ENCODE results near the gene ARL4C.
A peak's percentile ranks its signal among the peaks of the same experiment; 100 is the strongest.

The ARL4C gene

DNA sequence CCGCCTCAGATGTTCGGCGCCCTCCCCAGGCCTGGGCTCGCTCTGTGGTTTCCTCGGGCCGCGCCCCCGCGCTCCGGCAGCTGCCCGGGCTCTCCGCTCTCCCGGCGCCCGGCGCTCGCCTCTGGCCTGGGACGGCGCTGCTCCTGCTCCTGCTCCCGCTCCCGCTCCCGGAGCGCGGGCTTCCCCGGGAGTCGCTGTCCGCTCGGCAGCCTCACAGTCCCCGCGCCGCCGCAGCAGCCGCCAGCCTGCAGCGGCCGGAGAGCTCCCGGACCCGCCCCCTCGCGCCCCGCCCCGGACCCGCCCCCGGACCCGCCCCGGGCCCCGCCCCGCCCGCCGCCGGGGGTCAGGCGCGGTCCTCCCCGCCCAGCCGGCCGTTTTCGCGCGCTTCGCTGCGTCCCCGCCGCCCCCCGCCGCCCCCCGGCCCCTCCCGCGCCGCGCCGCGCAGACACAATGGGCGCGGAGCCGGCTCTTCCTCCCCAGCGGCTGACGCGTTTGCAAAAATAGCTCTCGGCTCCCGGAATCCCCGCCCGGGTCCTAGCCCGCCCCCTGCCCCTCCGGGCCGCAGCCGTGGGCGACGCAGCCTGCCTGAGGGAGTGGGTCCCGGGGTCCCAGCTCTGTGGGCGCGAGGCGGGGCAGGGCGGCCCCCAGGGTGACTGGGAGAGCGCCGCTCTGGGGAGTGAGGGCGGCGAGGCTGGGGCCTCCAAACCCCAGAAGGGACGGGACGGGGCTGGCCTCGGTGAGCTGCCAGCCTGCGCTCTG is at the start of gene ARL4C:
Gene ARL4C, minus strand, starts transcription at position 247 of the 759 bp plus-strand sequence. CDS start 495 bp downstream, outside the sequence.
- TF ChIP-seq, protein P1, sequence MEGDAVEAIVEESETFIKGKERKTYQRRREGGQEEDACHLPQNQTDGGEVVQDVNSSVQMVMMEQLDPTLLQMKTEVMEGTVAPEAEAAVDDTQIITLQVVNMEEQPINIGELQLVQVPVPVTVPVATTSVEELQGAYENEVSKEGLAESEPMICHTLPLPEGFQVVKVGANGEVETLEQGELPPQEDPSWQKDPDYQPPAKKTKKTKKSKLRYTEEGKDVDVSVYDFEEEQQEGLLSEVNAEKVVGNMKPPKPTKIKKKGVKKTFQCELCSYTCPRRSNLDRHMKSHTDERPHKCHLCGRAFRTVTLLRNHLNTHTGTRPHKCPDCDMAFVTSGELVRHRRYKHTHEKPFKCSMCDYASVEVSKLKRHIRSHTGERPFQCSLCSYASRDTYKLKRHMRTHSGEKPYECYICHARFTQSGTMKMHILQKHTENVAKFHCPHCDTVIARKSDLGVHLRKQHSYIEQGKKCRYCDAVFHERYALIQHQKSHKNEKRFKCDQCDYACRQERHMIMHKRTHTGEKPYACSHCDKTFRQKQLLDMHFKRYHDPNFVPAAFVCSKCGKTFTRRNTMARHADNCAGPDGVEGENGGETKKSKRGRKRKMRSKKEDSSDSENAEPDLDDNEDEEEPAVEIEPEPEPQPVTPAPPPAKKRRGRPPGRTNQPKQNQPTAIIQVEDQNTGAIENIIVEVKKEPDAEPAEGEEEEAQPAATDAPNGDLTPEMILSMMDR (IDR thresholded peaks at IDR 0.05) = no peak
- Histone ChIP-seq H3K4me3 (ENCODE audit: low read depth in 1 of 2, low read length in 1 of 2) (no peak within 1 kb of the TSS), H3K27ac (no peak within 1 kb of the TSS)

DNA sequence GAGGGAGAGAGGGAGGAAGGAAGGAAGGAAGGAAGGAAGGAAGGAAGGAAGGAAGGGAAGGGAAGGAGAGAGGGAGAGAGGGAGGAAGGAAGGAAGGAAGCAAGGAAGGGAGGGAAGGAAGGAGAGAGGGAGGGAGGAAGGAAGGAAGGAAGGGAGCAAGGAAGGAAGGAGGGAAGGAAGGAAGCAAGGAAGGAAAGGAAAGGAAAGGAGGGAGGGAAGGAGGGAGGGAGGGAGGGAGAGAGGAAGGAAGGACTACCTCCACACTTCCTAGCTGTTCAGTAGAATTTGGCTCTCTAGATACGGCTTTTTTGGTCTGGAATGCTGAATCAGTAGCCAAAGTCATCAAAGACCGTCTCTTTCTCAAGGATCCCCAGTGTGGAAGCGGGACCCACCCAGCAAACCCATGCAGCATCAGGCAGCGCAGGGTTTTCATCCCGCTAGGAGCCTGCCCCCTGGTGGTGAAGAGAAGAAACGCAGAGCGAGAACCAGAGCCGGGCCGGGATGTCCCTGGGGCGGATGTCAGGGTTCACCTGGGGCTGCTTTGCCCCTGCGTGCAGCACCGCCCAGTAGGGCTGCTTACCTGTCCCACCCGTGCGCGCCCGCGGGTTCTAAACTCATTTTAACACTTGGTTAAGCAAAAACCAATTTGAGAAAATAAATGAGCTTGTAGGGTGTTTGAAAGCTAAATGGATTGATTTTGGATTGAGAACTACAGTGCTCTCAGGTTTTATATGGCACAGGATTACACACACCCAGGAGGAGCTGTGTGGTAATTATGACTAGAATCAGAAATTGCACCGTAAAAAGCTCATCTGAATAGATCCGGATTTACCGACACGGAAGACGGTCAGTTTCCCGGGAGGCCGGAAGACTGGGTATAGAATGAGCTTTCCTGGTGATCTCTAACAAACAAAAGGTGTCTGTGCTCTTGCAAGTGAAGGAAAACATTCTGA is 48.1 kb upstream of the ARL4C start:
- H3K9me3 ChIP-seq = no peaks in the 10 kb centered on the region
- no peaks in the 10 kb centered on the region for H3K4me1 ChIP-seq (ENCODE audit: control insufficient read depth in 1 of 2, insufficient read depth in 1 of 2, low read depth in 1 of 2, low read length in 1 of 2)
- peaks cover 22% of the 10 kb centered on the region for H3K27me3 ChIP-seq
- H3K4me3 ChIP-seq (ENCODE audit: low read depth in 1 of 2, low read length in 1 of 2) = no peak overlapping the region
- H3K27ac ChIP-seq = no peak overlapping the region
- H3K36me3 ChIP-seq = no peaks in the 10 kb centered on the region
- TF ChIP-seq, protein P1 (IDR thresholded peaks at IDR 0.05) = peak; percentile 71

More for the DNA sequence above, at the start of gene ARL4C:
- peaks cover 0 to 4% of the 10 kb centered on the region in 2 experiments for H3K4me1 ChIP-seq (ENCODE audit: control insufficient read depth in 1 of 2, insufficient read depth in 1 of 2, low read depth in 1 of 2, low read length in 1 of 2)
- peaks cover 99% of the 10 kb centered on the region for H3K27me3 ChIP-seq
- H3K9me3 ChIP-seq = no peaks in the 10 kb centered on the region
- H3K36me3 ChIP-seq = no peaks in the 10 kb centered on the region

- H3K27me3 ChIP-seq = peaks cover 22% of the 10 kb centered on the region
- TF ChIP-seq, protein P1 (IDR thresholded peaks at IDR 0.05) = no peak
- H3K9me3 ChIP-seq = no peaks in the 10 kb centered on the region
- no peak overlapping the region for H3K4me3 ChIP-seq (ENCODE audit: low read depth in 1 of 2, low read length in 1 of 2)
- no peak overlapping the region for H3K27ac ChIP-seq
- H3K4me1 ChIP-seq (ENCODE audit: control insufficient read depth in 1 of 2, insufficient read depth in 1 of 2, low read depth in 1 of 2, low read length in 1 of 2) = no peaks in the 10 kb centered on the region
- no peaks in the 10 kb centered on the region for H3K36me3 ChIP-seq
Measured at GRCh38 chr2:234542742-234543141, 45.9 kb upstream of the ARL4C start.

DNA sequence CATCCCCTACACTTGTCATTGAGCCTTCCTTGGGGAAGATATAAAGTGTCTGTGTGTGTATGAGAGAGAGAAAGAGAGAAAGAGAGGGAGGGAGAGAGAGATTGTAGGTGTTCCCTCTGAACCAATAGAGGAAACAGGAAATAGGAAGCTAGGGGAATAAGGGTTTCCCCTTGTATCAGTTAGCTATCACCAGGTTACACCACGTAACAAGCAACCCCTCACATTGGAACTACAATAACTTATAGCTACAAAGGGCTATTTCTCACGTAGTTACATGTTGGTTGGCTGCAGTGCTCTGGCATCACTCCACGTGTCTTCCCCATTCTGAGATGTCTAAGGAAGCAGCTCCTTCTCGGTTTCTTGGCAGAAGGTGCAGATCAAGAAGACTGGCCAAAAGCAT is 41.0 kb upstream of the ARL4C start:
- no peaks in the 10 kb centered on the region for H3K9me3 ChIP-seq
- H3K36me3 ChIP-seq = no peaks in the 10 kb centered on the region
- TF ChIP-seq, protein P1 (IDR thresholded peaks at IDR 0.05) = no peak
- no peak overlapping the region for H3K27ac ChIP-seq
- no peak overlapping the region for H3K4me3 ChIP-seq (ENCODE audit: low read depth in 1 of 2, low read length in 1 of 2)
- no peaks in the 10 kb centered on the region for H3K27me3 ChIP-seq
- no peaks in the 10 kb centered on the region for H3K4me1 ChIP-seq (ENCODE audit: control insufficient read depth in 1 of 2, insufficient read depth in 1 of 2, low read depth in 1 of 2, low read length in 1 of 2)

- H3K4me3 ChIP-seq (ENCODE audit: low read depth in 1 of 2, low read length in 1 of 2) = no peak overlapping the region
- H3K27ac ChIP-seq = no peak overlapping the region
- no peaks in the 10 kb centered on the region for H3K4me1 ChIP-seq (ENCODE audit: control insufficient read depth in 1 of 2, insufficient read depth in 1 of 2, low read depth in 1 of 2, low read length in 1 of 2)
- H3K36me3 ChIP-seq = no peaks in the 10 kb centered on the region
- no peaks in the 10 kb centered on the region for H3K27me3 ChIP-seq
- H3K9me3 ChIP-seq = no peaks in the 10 kb centered on the region
- TF ChIP-seq, protein P1 (IDR thresholded peaks at IDR 0.05) = no peak
Measured at GRCh38 chr2:234536178-234536965, 39.5 kb upstream of the ARL4C start.
